Measurements from ENCODE around the gene CFAP299.

The CFAP299 gene

DNA sequence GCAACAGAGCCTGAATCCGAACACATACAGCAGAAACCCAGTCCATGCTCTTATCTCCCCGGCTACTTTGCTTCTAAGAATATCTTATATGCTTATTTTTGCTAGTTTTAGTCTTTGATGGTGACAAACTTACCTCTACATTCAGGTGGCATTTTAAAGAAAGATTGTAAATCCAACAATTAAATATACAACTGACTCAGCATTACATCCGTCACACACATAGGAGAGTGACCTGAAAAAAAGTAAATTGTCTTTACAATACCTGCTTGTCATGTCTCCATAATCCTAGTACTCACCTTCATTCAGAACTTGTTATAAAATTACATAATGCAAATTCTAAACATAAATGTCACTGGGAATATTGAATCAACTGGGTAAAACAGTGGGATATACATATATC is 664.4 kb downstream of the CFAP299 start:
- TF ChIP-seq, protein P1, sequence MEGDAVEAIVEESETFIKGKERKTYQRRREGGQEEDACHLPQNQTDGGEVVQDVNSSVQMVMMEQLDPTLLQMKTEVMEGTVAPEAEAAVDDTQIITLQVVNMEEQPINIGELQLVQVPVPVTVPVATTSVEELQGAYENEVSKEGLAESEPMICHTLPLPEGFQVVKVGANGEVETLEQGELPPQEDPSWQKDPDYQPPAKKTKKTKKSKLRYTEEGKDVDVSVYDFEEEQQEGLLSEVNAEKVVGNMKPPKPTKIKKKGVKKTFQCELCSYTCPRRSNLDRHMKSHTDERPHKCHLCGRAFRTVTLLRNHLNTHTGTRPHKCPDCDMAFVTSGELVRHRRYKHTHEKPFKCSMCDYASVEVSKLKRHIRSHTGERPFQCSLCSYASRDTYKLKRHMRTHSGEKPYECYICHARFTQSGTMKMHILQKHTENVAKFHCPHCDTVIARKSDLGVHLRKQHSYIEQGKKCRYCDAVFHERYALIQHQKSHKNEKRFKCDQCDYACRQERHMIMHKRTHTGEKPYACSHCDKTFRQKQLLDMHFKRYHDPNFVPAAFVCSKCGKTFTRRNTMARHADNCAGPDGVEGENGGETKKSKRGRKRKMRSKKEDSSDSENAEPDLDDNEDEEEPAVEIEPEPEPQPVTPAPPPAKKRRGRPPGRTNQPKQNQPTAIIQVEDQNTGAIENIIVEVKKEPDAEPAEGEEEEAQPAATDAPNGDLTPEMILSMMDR (IDR thresholded peaks at IDR 0.05; ENCODE audit: insufficient read depth, low read length, poor library complexity, severe bottlenecking): no peak
- TF ChIP-seq EZH2phosphoT487 (conservative IDR thresholded peaks at IDR 0.05; ENCODE audit: low read length): no peak
- H3K27ac ChIP-seq (ENCODE audit: low read depth, low read length): no peak overlapping the region
- H4K20me1 ChIP-seq (ENCODE audit: low read depth, low read length): no peaks in the 10 kb centered on the region
- no peaks in the 10 kb centered on the region for H3K9me2 ChIP-seq (replicated peaks; ENCODE audit: insufficient read depth, low read length)
- no peaks in the 10 kb centered on the region for H3K79me2 ChIP-seq (ENCODE audit: insufficient read depth, low read length)
- no peaks in the 10 kb centered on the region for H3K36me3 ChIP-seq (ENCODE audit: low read length)
- H3K27me3 ChIP-seq (ENCODE audit: low read length): no peaks in the 10 kb centered on the region
- H3K4me2 ChIP-seq (ENCODE audit: low read depth, low read length, poor library complexity, severe bottlenecking): no peak overlapping the region
- H3K4me3 ChIP-seq (ENCODE audit: insufficient read depth, low read length, poor library complexity, severe bottlenecking): no peak overlapping the region
- H2AFZ ChIP-seq (ENCODE audit: low read depth, low read length, severe bottlenecking): no peak overlapping the region
- H3K9me3 ChIP-seq (ENCODE audit: insufficient read depth, low read length): no peaks in the 10 kb centered on the region
- H3F3A ChIP-seq (ENCODE audit: insufficient read depth): no peaks in the 10 kb centered on the region; the same call in 1 of the 2 replicates
- H3K9ac ChIP-seq (ENCODE audit: low read length): no peak overlapping the region

DNA sequence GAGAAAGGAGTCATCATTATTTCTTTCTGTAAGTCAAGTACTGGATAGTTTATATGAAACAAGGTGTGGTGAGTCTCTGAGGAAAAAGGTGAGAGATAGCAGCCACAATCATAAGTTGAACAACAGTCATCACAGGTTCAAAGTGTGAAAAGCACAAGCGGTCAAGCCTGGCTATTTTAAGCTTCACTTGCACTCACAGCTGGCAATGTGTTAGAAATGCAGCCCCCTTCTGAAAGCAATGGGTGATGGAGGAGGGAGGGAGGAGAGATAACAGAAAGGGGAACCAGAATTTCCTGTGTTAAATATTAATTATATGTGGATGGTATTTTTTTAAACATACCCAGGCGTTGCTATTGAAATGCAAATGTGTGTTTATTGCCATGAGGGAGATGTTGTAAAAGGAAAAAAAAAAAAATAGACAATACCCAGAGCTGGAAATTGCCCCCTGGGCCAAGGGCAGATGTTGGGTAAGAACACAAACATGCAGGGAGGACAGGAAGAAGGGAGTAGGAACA is 668.1 kb downstream of the CFAP299 start:
- H3K4me2 ChIP-seq (ENCODE audit: low read depth, low read length, poor library complexity, severe bottlenecking): peak overlapping the region; percentile 43
- H3K27ac ChIP-seq (ENCODE audit: low read depth, low read length): peak overlapping the region; percentile 80
- H4K20me1 ChIP-seq (ENCODE audit: low read depth, low read length): no peaks in the 10 kb centered on the region
- H3K27me3 ChIP-seq (ENCODE audit: low read length): no peaks in the 10 kb centered on the region
- no peaks in the 10 kb centered on the region for H3K9me2 ChIP-seq (replicated peaks; ENCODE audit: insufficient read depth, low read length)
- TF ChIP-seq EZH2phosphoT487 (conservative IDR thresholded peaks at IDR 0.05; ENCODE audit: low read length): no peak
- TF ChIP-seq, protein P1 (IDR thresholded peaks at IDR 0.05; ENCODE audit: insufficient read depth, low read length, poor library complexity, severe bottlenecking): no peak
- no peaks in the 10 kb centered on the region for H3K9me3 ChIP-seq (ENCODE audit: insufficient read depth, low read length)
- peak overlapping the region; percentile 38 for H2AFZ ChIP-seq (ENCODE audit: low read depth, low read length, severe bottlenecking)
- H3K9ac ChIP-seq (ENCODE audit: low read length): no peak overlapping the region
- no peaks in the 10 kb centered on the region for H3K79me2 ChIP-seq (ENCODE audit: insufficient read depth, low read length)
- H3K4me3 ChIP-seq (ENCODE audit: insufficient read depth, low read length, poor library complexity, severe bottlenecking): no peak overlapping the region
- H3K36me3 ChIP-seq (ENCODE audit: low read length): no peaks in the 10 kb centered on the region
- H3F3A ChIP-seq (ENCODE audit: insufficient read depth): no peaks in the 10 kb centered on the region; the same call in 1 of the 2 replicates

- Histone ChIP-seq H3K9me3 (ENCODE audit: insufficient read depth, low read length) (no peaks in the 10 kb centered on the region), H2AFZ (ENCODE audit: low read depth, low read length, severe bottlenecking) (no peak overlapping the region), H3K4me2 (ENCODE audit: low read depth, low read length, poor library complexity, severe bottlenecking) (no peak overlapping the region), H3F3A (ENCODE audit: insufficient read depth) (no peaks in the 10 kb centered on the region; the same call in 1 of the 2 replicates), H4K20me1 (ENCODE audit: low read depth, low read length) (no peaks in the 10 kb centered on the region), H3K27ac (ENCODE audit: low read depth, low read length) (no peak overlapping the region), H3K79me2 (ENCODE audit: insufficient read depth, low read length) (no peaks in the 10 kb centered on the region), H3K36me3 (ENCODE audit: low read length) (no peaks in the 10 kb centered on the region), H3K9ac (ENCODE audit: low read length) (no peak overlapping the region), H3K4me3 (ENCODE audit: insufficient read depth, low read length, poor library complexity, severe bottlenecking) (no peak overlapping the region), H3K27me3 (ENCODE audit: low read length) (no peaks in the 10 kb centered on the region), H3K9me2 (replicated peaks; ENCODE audit: insufficient read depth, low read length) (no peaks in the 10 kb centered on the region)
- TF ChIP-seq, protein P1 (IDR thresholded peaks at IDR 0.05; ENCODE audit: insufficient read depth, low read length, poor library complexity, severe bottlenecking): no peak
- TF ChIP-seq EZH2phosphoT487 (conservative IDR thresholded peaks at IDR 0.05; ENCODE audit: low read length): no peak
Measured at GRCh38 chr4:81007417-81007816, 671.9 kb downstream of the CFAP299 start.
